Vagina (tissue), 2 donors: Measurements from ENCODE around the gene CYP46A1.

Source experiments
- POLR2A ChIP-seq, 2 donors: fragments of 450-650 bp; IDR thresholded peaks; one replicate each; pipeline ENCODE4 v1.6.1; 2017; ENCODE audit warnings: antibody characterized with exemption in 2 of 2, mild to moderate bottlenecking in 2 of 2, moderate library complexity in 2 of 2
- POLR2AphosphoS5 ChIP-seq, 2 donors: sonication (generic); formaldehyde crosslinking; IDR thresholded peaks; one replicate each; pipeline ENCODE4 v1.9.0; 2017; ENCODE audit warnings: antibody characterized with exemption in 2 of 2, mild to moderate bottlenecking in 2 of 2, low read depth in 1 of 2; ENCODE audit not compliant: insufficient read depth in 1 of 2
- TF ChIP-seq, protein P1 (sequence below), 3 experiments: fragments of 450-650 bp in 2 of 3; fragments of 200-600 bp in 1 of 3; sonication (generic) in 1 of 3; IDR thresholded peaks; one replicate each; pipeline ENCODE4 v1.5.1; 2017 to 2019; ENCODE audit warnings: antibody characterized with exemption in 3 of 3, mild to moderate bottlenecking in 2 of 3, moderate library complexity in 2 of 3

DNA sequence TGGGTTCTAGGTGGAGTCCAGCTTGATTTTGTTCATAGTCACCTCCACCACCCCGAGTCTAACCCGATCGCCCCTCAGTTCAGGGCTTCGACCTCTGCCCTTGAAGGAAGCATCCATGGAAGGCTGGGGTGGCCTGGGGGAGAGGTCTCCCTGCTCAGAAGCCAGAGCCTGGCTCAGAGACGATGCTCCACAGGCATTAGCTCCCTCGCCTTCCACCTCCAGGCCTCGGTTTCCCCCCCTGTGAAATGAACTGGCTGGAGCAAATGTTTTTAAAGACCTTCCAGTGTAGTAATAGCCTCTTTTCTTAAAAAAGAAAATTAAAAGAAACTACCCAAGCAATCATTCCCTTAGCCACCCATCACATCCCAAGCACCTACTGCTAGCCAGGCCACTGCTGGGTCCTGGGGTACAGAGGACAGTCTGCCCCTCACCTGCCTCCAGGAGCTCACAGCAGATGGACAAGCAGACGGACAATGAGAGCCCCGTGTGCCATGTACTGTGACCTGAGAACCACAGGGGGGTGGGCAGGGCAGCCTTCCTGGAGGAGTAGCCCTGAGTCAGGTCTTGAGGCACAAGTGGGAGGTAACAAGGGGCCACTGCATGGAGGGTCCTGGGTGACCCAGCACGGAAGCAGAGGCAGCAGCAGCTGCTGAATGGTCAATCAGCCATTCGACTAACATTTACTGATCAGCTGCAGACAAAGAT is 66.8 kb downstream of the CYP46A1 start:
- TF ChIP-seq, protein P1, sequence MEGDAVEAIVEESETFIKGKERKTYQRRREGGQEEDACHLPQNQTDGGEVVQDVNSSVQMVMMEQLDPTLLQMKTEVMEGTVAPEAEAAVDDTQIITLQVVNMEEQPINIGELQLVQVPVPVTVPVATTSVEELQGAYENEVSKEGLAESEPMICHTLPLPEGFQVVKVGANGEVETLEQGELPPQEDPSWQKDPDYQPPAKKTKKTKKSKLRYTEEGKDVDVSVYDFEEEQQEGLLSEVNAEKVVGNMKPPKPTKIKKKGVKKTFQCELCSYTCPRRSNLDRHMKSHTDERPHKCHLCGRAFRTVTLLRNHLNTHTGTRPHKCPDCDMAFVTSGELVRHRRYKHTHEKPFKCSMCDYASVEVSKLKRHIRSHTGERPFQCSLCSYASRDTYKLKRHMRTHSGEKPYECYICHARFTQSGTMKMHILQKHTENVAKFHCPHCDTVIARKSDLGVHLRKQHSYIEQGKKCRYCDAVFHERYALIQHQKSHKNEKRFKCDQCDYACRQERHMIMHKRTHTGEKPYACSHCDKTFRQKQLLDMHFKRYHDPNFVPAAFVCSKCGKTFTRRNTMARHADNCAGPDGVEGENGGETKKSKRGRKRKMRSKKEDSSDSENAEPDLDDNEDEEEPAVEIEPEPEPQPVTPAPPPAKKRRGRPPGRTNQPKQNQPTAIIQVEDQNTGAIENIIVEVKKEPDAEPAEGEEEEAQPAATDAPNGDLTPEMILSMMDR (IDR thresholded peaks at IDR 0.05): no peak
- no peak for TF ChIP-seq POLR2A (IDR thresholded peaks at IDR 0.05)
- no peak for TF ChIP-seq POLR2AphosphoS5 (IDR thresholded peaks at IDR 0.05; ENCODE audit: insufficient read depth in 1 of 2, low read depth in 1 of 2)
